K562 treated with DMSO at 1 percent for 48 hours (cell line): ENCODE data around the gene ZBTB43. TPM values are rescaled to one million over a fixed set of nuclear protein-coding genes. Genes with fewer than 3 reads are reported as not detected.

Source experiments
- total RNA-seq: library from RNA; unstranded; fragments of 300-600 nt; gene quantifications from 2 replicates; pipeline ENCODE4 v1.2.3, GENCODE V29; 2022; ENCODE audit warnings: low replicate concordance; ENCODE audit errors: extremely low read depth

Gene ZBTB43
- not detected in 2 replicates for total RNA-seq

DNA sequence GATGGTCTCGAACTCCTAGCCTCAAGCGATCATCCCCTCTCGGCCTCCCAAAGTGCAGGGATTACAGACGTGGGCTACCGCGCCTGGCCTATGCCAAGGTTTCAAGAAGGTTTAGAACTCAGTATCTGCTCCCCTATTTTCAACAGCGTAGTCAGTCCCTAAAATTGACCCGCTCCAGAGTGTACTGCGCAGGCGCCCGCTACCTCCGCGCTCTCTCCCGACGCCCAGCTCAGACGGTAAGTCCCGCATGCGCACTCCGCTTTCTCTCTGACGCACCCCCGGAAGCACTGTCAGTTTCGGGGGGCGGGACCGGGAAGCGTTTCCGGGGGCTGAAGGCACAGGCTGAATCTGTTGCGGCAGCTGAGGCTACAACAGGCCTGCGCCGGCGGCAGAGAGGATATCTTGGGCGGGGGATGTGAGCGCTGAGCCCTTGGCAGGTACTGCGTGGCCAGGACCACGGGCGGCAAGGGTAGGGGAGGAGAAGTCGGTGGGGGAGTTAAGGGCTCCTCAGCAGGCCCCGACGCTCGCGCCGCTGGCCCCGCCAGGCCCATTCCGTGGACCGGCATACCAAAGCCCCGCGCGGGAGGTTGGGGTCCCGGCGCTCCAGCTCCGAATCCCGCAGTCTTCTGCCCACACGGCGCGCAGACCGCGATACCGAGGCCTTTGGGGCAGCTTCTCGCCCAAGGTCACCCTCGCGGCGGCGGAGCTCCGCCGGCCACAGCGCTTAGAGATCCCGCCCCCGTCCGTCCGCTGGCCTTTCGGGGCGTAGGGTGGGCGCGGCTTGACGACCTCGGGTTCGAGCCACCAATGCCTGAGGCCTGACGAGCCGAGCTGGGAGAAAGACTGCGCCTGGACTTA, at the start of gene ZBTB43:
Gene ZBTB43 (plus strand): TSS at position 345 of the 858 bp plus-strand sequence. CDS start 27,470 bp downstream, outside the sequence.

DNA sequence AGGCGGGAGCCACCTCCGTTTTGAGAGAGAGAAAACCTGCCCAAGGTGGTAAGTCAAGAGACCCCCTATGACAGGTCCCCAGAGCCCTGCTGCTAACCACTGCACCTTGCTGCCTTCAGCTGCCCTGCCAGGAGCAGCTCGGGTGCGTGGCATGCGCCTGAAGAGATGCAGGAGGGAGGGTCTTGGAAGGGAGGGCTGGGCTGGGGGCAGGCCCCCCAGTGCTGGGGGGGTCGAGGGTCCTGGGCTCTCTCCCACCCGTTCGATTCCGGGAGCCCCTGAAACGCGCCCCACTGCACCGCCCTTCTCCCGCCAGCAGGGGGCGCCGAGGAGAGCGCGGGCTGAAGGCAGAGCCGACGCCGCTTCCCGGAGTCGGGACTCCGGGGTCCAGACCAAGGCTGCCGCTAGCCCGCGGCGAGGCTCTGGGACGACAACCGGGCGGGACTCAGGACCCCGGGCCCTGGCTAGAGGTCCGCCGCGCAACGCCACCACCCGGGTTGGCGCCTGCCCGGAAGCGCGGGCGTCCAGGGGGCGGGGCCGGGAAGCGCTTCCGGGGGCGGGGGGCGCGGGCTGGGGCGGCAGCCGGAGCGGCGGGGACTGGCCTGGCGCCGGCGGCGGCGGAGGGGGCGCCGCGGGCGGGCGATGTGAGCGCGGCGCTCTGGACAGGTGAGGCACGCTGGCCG, 55.4 kb downstream of the ZBTB43 start, which contains the start of gene ZBTB34:
Gene ZBTB34 (plus strand): TSS at position 563 of the 680 bp plus-strand sequence. CDS start 18,761 bp downstream, outside the sequence.

Other genes starting within 250 kb of the ZBTB43 start
- not detected in 2 replicates for gene LMX1B, start 191.1 kb upstream of the ZBTB43 start, total RNA-seq
- not detected in 2 replicates for gene ZBTB34, start 55.6 kb downstream of the ZBTB43 start, total RNA-seq
- gene RALGPS1, start 109.7 kb downstream of the ZBTB43 start, total RNA-seq = not detected in 2 replicates